ENCODE results near the gene ANKRD33B. TPM values are rescaled to one million over a fixed set of nuclear protein-coding genes. Genes with fewer than 3 reads are reported as not detected.

The ANKRD33B gene
- total and polyA plus RNA-seq, 10 donors, result 2.0 to 37.8 (median 24.6) TPM

- Histone ChIP-seq H3K36me3 (peaks cover 0 to 31% (median 3%) of the 10 kb centered on the region in 6 donors), H3K27me3 (replicated peaks in 1 of 7) (no peaks in the 10 kb centered on the region), H3K9me3 (peaks cover 0 to 9% (median 3%) of the 10 kb centered on the region in 8 donors), H3K27ac (peak overlapping the region in 1 of 8 donors; percentile 41), H3K4me1 (peaks cover 1 to 44% (median 17%) of the 10 kb centered on the region in 6 donors), H3K4me3 (no peak overlapping the region)
- intact Hi-C loops (cut with DNase I; ENCODE audit: low total_unique reads), result loop anchor here (10.0 kb wide), 1 partner anchor 47 kb away; no protein-coding TSS in a partner anchor
- TF ChIP-seq, protein P1, sequence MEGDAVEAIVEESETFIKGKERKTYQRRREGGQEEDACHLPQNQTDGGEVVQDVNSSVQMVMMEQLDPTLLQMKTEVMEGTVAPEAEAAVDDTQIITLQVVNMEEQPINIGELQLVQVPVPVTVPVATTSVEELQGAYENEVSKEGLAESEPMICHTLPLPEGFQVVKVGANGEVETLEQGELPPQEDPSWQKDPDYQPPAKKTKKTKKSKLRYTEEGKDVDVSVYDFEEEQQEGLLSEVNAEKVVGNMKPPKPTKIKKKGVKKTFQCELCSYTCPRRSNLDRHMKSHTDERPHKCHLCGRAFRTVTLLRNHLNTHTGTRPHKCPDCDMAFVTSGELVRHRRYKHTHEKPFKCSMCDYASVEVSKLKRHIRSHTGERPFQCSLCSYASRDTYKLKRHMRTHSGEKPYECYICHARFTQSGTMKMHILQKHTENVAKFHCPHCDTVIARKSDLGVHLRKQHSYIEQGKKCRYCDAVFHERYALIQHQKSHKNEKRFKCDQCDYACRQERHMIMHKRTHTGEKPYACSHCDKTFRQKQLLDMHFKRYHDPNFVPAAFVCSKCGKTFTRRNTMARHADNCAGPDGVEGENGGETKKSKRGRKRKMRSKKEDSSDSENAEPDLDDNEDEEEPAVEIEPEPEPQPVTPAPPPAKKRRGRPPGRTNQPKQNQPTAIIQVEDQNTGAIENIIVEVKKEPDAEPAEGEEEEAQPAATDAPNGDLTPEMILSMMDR (IDR thresholded peaks at IDR 0.05 in 8 of 11, conservative IDR thresholded peaks at IDR 0.05 in 3 of 11), result no peak
- TF ChIP-seq POLR2AphosphoS5 (IDR thresholded peaks at IDR 0.05) (no peak), POLR2A (IDR thresholded peaks at IDR 0.05) (no peak)
- no peak for DNase-seq
- 30 to 74% (median 64%) methylated on average over 1 of the region's 1 CpG for WGBS, 5 donors
Measured at GRCh38 chr5:10621832-10622231, 58.0 kb downstream of the ANKRD33B start.

GRCh38 chr5:10622810-10623209, 58.9 kb downstream of the ANKRD33B start:
- no peak for DNase-seq
- TF ChIP-seq, protein P1 (IDR thresholded peaks at IDR 0.05 in 8 of 11, conservative IDR thresholded peaks at IDR 0.05 in 3 of 11), result no peak
- TF ChIP-seq POLR2AphosphoS5 (IDR thresholded peaks at IDR 0.05), result no peak
- no peak for TF ChIP-seq POLR2A (IDR thresholded peaks at IDR 0.05)
- whole genome bisulfite sequencing, 5 donors, result 64 to 77% (median 72%) methylated on average over 4 of the region's 4 CpGs
- Histone ChIP-seq H3K27me3 (replicated peaks in 1 of 7) (no peaks in the 10 kb centered on the region), H3K36me3 (peaks cover 0 to 27% (median 3%) of the 10 kb centered on the region in 6 donors), H3K4me1 (peaks cover 10 to 54% (median 27%) of the 10 kb centered on the region in 6 donors), H3K4me3 (no peak overlapping the region), H3K9me3 (peaks cover 0 to 9% (median 3%) of the 10 kb centered on the region in 8 donors), H3K27ac (peak overlapping the region in 1 of 8 donors; percentile 22)
- intact Hi-C loops (cut with DNase I; ENCODE audit: low total_unique reads), result loop anchor here (10.0 kb wide), 1 partner anchor 48 kb away; no protein-coding TSS in a partner anchor

- H3K36me3 ChIP-seq, result peaks cover 0 to 21% (median 3%) of the 10 kb centered on the region in 6 donors
- TF ChIP-seq POLR2A (IDR thresholded peaks at IDR 0.05) (no peak), POLR2AphosphoS5 (IDR thresholded peaks at IDR 0.05) (no peak)
- TF ChIP-seq, protein P1 (IDR thresholded peaks at IDR 0.05 in 8 of 11, conservative IDR thresholded peaks at IDR 0.05 in 3 of 11), result no peak
- H3K27me3 ChIP-seq (replicated peaks in 1 of 7), result no peaks in the 10 kb centered on the region
- peaks cover 0 to 9% (median 3%) of the 10 kb centered on the region in 8 donors for H3K9me3 ChIP-seq
- peak overlapping the region in 1 of 8 donors; percentile 22 for H3K27ac ChIP-seq
- no peak overlapping the region for H3K4me3 ChIP-seq
- WGBS, 5 donors, result 91 to 94% (median 91%) methylated on average over 5 to 10 of the region's 10 CpGs
- H3K4me1 ChIP-seq, result peaks cover 10 to 60% (median 32%) of the 10 kb centered on the region in 6 donors
- no peak for DNase-seq
- intact Hi-C loops (cut with DNase I; ENCODE audit: low total_unique reads), result loop anchor here (10.0 kb wide), 1 partner anchor 49 kb away; no protein-coding TSS in a partner anchor
Measured at GRCh38 chr5:10623305-10623910, 59.5 kb downstream of the ANKRD33B start.

DNA sequence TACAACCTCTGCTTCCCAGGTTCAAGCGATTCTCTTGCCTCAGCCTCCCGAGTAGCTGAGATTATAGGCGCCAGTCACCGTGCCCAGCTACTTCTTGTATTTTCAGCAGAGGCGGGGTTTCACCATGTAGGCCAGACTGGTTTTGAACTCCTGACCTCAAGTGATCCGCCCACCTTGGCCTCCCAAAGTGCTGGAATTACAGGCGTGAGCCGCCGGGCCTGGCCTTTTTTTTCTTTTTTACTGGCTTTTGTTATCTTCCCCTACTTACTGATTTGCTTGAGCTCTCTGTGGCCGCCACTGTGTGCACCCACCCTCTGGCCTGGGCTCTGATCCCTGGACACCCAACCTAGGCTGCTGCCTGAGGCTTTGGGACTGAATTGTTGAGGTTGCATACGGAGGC, 60.3 kb downstream of the ANKRD33B start:
- intact Hi-C loops (cut with DNase I; ENCODE audit: low total_unique reads), result loop anchor here (10.0 kb wide), 1 partner anchor 49 kb away; no protein-coding TSS in a partner anchor
- Histone ChIP-seq H3K4me3 (no peak overlapping the region), H3K27me3 (replicated peaks in 1 of 7) (no peaks in the 10 kb centered on the region), H3K9me3 (peaks cover 0 to 9% (median 3%) of the 10 kb centered on the region in 8 donors), H3K4me1 (peaks cover 10 to 68% (median 33%) of the 10 kb centered on the region in 6 donors), H3K36me3 (peaks cover 0 to 13% (median 0%) of the 10 kb centered on the region in 6 donors), H3K27ac (peak overlapping the region in 1 of 8 donors; percentile 11)
- DNase-seq, result no peak
- 76 to 89% (median 85%) methylated on average over 11 of the region's 11 CpGs for WGBS, 5 donors
- TF ChIP-seq POLR2A (IDR thresholded peaks at IDR 0.05), result no peak
- TF ChIP-seq, protein P1 (IDR thresholded peaks at IDR 0.05 in 8 of 11, conservative IDR thresholded peaks at IDR 0.05 in 3 of 11), result no peak
